Measurements from ENCODE around the gene VANGL2.

DNA sequence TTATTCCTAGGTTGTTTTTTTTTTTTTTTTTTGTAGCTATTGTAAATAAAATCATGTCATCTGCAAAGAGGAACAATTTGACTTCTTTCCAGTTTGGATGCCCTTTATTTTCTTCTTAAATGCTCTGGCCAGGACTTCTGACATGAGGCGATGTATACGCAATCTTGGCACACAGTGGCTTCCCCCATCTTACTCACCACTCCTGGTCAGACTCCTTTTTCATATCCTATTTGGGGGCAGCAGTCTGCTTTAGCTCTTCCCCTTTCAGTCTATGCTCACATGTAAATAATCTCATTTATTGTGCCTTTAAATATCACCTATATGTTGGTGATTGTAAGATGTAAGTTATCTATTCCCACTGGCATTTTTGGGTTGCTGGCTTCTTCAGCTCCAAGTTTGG, 66.6 kb downstream of the VANGL2 start:
- TF ChIP-seq POLR2A (IDR thresholded peaks at IDR 0.05) (no peak), EP300 (IDR thresholded peaks at IDR 0.05) (no peak)
- TF ChIP-seq, protein P1, sequence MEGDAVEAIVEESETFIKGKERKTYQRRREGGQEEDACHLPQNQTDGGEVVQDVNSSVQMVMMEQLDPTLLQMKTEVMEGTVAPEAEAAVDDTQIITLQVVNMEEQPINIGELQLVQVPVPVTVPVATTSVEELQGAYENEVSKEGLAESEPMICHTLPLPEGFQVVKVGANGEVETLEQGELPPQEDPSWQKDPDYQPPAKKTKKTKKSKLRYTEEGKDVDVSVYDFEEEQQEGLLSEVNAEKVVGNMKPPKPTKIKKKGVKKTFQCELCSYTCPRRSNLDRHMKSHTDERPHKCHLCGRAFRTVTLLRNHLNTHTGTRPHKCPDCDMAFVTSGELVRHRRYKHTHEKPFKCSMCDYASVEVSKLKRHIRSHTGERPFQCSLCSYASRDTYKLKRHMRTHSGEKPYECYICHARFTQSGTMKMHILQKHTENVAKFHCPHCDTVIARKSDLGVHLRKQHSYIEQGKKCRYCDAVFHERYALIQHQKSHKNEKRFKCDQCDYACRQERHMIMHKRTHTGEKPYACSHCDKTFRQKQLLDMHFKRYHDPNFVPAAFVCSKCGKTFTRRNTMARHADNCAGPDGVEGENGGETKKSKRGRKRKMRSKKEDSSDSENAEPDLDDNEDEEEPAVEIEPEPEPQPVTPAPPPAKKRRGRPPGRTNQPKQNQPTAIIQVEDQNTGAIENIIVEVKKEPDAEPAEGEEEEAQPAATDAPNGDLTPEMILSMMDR (IDR thresholded peaks at IDR 0.05) = no peak
